ENCODE measurements around the gene TMEM80. TPM values are rescaled to one million over a fixed set of nuclear protein-coding genes. Genes with fewer than 3 reads are reported as not detected.
"Not testable (repeated sequence)": the region's sequence is repeated elsewhere in the genome, so short reads cannot be mapped to it uniquely, and the experiment has no call there.

The TMEM80 gene
- total RNA-seq, 1 experiment from 2014 or later: 8.9 TPM

DNA sequence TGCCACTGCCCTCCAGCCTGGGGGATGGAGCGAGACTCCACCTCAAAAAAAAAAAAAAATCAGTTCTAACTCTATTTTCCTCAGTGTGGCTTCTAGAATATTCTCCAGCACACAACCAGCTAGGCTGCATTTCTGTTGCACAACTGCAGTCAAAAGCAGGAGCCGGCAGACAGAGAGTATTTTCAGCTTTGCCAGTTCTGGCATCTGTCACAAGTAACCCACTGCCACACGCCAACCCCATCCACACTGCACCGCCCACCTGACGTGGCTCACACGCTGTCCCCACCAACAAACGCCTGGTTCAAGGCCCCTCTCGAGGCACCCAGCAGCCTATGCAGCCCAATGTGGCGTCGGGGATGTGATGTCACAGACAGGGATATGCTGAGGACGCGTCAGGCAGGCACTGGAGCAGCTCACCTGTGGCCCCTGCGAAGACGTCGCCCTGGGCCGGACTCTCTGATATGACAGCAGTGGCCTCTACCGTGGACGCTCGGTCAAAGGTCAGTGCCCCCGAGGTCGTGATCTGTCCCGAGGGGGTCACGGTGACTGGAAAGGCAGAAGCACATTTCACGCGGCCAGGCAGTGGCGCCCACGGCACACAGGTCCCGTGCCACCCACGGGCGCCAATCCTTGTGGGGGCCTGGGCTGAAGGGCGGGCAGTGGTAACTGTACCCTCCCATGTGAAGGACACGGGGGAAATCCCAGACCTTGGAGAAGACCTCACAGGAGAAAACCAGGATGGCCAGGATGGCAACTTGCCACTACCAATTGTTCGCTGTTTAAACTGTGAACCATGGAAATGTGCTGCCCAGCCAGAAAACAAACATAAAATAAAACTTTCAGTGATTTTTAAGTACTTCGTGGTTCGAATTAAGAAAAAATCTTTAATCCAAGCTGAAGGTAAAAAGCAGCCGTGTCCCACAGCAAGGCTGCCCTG, 16.1 kb upstream of the TMEM80 start:
- no peak for DNase-seq (ENCODE audit: extremely low read depth, low read depth)

DNA sequence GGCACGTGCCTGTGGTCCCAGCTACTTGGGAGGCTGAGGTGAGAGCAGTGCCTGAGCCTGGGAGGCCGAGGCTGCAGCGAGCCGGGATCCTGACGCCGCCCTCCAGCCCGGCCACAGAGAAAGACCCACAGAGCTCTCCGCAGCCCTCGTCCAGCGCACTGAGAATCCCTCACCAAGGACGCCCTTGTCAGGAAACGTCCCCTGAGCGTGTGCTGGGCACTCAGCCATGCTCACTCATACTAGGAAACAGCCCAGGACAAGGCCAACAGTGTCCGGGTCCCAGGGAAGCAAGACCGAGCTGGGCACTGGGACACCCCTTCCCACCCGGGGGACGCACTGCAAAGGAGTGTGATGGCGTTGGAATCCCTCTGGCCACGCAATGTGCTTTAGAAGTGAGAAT, 15.1 kb upstream of the TMEM80 start:
- no peak for DNase-seq (ENCODE audit: extremely low read depth, low read depth)

GRCh38 chr11:680970-681369, 14.6 kb upstream of the TMEM80 start:
- no peak for DNase-seq (ENCODE audit: extremely low read depth, low read depth)

GRCh38 chr11:686451-687243, 9.0 kb upstream of the TMEM80 start:
- no peak for DNase-seq (ENCODE audit: extremely low read depth, low read depth)

DNA sequence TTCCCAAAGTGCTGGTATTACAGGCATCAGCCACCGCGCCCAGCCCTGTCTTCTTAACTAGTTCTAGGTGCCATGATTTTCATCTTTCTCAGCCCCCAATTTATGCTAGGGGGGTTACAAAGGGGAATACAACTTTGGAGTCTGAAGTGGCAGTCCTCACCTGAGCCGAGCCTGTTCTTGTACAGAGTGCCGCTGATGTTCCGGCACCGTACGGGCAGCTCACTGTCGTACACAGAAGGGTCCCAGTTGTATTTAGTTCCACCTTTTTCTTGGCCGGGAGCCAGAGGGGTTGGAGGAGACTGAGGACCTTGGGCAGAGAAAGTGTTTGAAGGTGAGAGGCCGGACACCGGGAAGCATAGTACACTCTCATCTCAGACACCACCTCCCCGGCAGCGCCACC, 7.9 kb upstream of the TMEM80 start:
- no peak for DNase-seq (ENCODE audit: extremely low read depth, low read depth)

- no peak for DNase-seq (ENCODE audit: extremely low read depth, low read depth)
Observed at GRCh38 chr11:688681-689080, 6.9 kb upstream of the TMEM80 start.

- DNase-seq (ENCODE audit: extremely low read depth, low read depth): no peak
Observed at GRCh38 chr11:689625-690024, 6.0 kb upstream of the TMEM80 start.

DNA sequence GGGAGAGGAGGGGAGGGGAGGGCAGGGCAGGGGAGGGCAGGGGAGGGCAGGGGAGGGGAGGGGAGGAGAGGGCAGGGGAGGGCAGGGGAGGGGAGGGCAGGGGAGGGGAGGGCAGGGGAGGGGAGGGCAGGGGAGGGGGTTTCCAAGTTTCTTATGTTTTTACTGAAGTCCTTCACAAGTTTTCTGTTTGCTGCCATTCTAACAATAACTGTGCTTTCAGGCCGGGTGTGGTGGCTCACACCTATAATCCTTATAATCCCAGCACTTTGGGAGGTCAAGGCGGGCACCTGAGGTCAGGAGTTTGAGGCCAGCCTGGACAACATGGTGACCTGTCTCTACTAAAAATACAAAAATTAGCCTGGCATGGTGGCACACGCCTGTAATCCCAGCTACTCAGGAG, 5.4 kb upstream of the TMEM80 start:
- DNase-seq (ENCODE audit: extremely low read depth, low read depth): not testable (repeated sequence)

DNA sequence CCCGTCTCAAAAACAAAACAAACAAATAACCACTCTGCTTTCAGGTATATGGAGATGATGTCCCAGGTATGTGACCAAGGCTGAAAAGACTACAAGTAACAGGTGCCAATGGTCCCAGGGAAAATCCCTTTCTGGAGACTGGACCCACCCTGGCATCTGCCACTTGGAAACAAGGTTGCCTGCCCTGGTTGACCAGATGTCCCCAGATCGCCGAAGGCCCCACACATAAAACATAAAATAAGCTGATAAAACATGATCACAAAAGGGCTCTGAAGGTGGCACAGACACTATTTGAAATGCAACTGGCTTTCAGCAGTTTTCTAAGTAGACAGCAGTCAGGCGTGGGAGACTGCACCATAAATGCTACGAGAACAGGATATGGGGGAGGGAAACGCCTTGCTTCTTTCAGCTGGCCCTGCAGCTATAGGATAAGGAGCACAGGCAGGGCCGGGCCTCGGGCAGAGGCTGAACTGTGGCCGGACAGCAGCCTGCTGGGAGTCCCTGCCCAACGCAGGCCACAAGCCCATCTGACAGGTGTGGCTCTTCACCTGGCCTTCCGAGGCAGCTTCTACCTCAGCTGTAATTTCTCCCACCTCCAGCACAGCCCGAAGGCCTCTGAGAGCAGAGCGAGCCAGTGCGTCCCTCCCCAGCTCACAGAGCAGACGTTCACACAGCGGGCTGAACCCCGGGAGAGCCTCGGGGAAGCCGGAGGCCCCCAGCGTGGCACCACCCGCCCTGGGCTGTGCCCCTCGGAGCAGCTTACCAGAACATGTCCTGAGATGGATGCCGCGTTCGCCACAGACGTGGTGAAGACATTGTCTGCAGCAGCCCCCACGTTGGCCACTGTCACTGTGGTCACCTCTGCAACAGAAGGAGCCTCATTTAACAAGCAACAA, 4.6 kb upstream of the TMEM80 start:
- DNase-seq (ENCODE audit: extremely low read depth, low read depth): no peak

GRCh38 chr11:691710-692590, 3.7 kb upstream of the TMEM80 start:
- no peak for DNase-seq (ENCODE audit: extremely low read depth, low read depth)

DNA sequence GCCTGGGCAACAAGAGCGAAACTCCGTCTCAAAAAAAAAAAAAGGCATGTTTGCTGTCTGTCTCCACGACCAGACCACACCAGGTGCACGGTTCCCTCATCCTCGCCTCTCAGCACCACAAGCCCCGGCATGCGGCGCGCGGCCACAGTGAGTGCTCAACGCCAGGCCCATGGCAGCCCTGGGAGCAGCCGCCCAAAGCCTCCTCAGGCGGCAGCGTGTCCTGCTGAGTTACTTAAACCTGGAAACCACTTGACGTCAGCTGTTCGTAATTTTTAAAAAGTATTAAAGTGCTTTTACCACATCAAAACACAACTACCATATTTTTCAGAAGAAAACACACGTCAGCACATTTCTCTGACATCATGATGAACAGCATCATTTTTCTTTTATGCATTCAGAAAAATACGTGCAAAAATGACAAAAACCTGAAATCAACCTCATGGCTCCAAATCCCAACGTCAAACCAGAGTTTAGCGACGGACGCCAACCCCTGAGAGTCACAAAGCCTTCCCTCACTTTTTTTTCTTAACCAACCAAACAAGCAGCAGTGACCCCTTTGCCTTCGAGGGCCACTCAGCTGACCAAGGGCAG, 2.7 kb upstream of the TMEM80 start:
- no peak for DNase-seq (ENCODE audit: extremely low read depth, low read depth)

- DNase-seq (ENCODE audit: extremely low read depth, low read depth): no peak
Observed at GRCh38 chr11:693415-693831, 2.2 kb upstream of the TMEM80 start.

DNA sequence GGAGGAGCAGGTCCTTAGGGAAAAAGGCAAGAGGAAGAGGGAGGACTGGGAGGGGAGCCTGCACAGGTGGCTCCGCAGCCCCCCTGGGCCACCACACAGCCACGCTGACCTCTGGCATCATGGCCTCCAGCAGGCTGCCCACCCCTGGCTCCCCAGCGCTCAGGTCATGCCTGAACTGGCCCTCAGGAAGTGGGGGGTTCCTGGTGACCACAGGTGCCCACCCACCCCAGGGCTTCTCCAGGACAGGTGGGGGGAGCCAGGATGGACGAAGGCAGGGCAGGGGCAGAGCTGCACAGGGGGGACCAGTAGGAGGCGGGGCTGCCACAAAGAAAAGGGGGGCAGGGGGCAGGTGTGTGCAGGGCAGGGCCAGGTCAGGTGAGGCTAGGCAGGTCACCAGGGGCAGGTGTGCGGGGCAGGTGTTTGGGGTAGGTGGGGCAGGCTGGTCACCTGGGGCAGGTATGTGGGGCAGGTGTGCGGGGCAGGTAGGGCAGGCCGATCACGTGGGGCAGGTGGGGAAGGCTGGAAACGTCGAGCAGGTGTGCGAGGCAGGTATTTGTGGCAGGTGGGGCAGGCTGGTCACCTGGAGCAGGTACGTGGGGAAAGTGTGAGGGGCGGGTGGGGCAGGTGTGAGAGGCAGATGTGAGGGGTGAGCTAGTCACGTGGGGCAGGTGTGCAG, 1.6 kb upstream of the TMEM80 start:
- no peak for DNase-seq (ENCODE audit: extremely low read depth, low read depth)

DNA sequence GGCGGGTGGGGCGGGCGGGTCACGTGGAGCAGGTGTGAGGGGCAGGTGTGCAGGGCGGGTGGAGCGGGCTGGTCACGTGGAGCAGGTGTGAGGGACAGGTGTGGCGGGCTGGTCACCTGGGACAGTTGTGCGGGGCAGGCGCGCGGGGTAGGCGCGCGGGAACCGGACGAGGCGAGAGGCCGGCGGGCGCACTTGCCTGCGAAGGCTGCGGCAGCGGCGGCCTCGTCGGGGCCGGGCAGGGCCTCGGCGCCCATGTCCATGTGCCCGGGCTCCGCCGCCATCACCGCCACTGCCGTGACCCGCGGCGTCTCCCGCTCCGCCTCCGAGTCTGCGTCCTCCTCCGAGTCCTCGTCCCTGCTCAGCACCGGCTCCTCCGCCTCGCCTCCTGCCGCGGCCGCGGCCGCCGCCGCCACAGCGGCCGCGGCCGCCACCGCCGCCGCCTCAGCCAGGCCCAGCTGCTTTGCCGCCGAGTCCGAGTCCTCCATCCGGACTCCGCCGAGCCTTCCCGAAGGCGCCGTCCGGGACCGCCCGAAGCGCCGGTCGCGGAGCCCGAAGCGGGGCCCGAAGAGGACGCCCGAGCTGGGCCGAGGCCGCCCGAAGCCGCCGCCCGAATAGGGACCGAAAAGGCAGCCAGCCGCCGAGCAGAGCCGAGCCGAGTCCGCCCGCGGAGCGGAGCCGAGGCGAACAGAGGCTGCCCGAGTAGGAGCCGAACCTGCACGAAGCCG, 891 bp upstream of the TMEM80 start, which contains the start of gene DEAF1:
TSS of gene DEAF1 (minus strand) at position 660 of the 725 bp plus-strand sequence. CDS start at position 485, 175 bp downstream.
- peak; percentile 94 for DNase-seq (ENCODE audit: extremely low read depth, low read depth)

DNA sequence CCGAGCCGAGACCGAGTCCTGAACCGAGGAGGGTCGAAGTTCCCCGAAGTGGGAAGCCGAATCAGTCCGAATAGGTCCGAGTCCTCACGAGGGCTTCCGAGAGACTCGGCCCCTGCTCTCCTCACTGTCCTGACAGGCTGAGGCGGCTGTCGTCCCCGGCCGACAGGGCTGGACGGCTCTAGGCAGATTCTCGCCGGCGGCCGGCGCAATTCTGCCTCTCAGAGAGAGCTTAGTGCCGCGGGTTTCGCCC, 403 bp upstream of the TMEM80 start:
- DNase-seq (ENCODE audit: extremely low read depth, low read depth): no peak

DNA sequence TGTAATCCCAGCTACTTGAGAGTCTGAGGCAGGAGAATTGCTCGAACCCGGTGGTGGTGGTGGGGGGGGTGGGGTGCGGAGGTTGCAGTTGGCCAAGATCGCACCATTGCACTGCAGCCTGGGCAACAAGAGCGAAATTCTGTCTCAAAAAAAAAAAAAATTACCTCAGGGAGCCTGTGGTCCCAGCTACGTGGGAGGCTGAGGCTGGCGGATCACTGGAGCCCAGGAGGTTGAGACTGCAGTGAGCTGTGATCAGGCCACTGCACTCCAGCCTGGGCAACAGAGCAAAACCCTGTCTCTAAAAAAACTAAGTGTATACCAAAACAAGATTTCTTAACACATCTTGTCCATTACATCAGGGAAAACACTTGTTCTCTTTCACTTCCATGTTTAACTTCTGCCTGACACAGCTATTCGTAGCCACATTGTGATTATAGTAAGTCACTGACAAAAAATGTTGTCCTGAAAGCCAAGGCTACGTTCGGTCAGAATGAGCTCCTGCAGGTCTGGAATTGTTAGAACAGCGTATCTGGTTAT, 1.4 kb downstream of the TMEM80 start:
- no peak for DNase-seq (ENCODE audit: extremely low read depth, low read depth)

- no peak for DNase-seq (ENCODE audit: extremely low read depth, low read depth)
Observed at GRCh38 chr11:697811-698311, 2.2 kb downstream of the TMEM80 start.

Data from NCI-H460 (cell line).